BE2C (cell line): ENCODE measurements around the gene QPCTL.

ENCODE experiments used
- DNase-seq: peaks from one replicate; pipeline ENCODE4 v3.0.0-alpha.2; 2020
- H3K27me3 ChIP-seq: fragments of 250-450 bp; sonication (Bioruptor Pico); 2 replicates; pipeline ENCODE4 v1.5.1; 2020; ENCODE audit warnings: mild to moderate bottlenecking
- H3K36me3 ChIP-seq: fragments of 250-450 bp; sonication (Bioruptor Pico); 2 replicates; pipeline ENCODE4 v1.5.1; 2020; ENCODE audit warnings: mild to moderate bottlenecking
- H3K4me1 ChIP-seq: fragments of 250-450 bp; sonication (Bioruptor Pico); 2 replicates; pipeline ENCODE4 v1.5.1; 2020
- H3K4me3 ChIP-seq: 2 replicates; pipeline ENCODE4 v1.5.1; 2011; ENCODE audit warnings: low read depth, low read length
- H3K9me3 ChIP-seq: fragments of 250-450 bp; sonication (Bioruptor Pico); 2 replicates; pipeline ENCODE4 v1.5.1; 2020
- CTCF ChIP-seq: IDR thresholded peaks from 2 replicates; pipeline ENCODE4 v1.5.1; 2012; ENCODE audit warnings: mild to moderate bottlenecking, low read depth, low read length

Gene QPCTL

GRCh38 chr19:45752639-45753038 lies 60.2 kb downstream of the QPCTL start:
- TF ChIP-seq CTCF, result no peak
- Histone ChIP-seq H3K9me3 (no peaks in the 10 kb centered on the region), H3K27me3 (no peaks in the 10 kb centered on the region), H3K4me1 (no peaks in the 10 kb centered on the region), H3K4me3 (no peak overlapping the region), H3K36me3 (no peaks in the 10 kb centered on the region)
- no peak for DNase-seq

GRCh38 chr19:45753548-45753947 lies 61.1 kb downstream of the QPCTL start:
- no peaks in the 10 kb centered on the region for H3K9me3 ChIP-seq
- no peak for DNase-seq
- H3K4me1 ChIP-seq, result no peaks in the 10 kb centered on the region
- no peaks in the 10 kb centered on the region for H3K27me3 ChIP-seq
- no peak overlapping the region for H3K4me3 ChIP-seq
- no peak for TF ChIP-seq CTCF
- H3K36me3 ChIP-seq, result no peaks in the 10 kb centered on the region
